Measurements from ENCODE around the gene TUB.

Gene TUB

DNA sequence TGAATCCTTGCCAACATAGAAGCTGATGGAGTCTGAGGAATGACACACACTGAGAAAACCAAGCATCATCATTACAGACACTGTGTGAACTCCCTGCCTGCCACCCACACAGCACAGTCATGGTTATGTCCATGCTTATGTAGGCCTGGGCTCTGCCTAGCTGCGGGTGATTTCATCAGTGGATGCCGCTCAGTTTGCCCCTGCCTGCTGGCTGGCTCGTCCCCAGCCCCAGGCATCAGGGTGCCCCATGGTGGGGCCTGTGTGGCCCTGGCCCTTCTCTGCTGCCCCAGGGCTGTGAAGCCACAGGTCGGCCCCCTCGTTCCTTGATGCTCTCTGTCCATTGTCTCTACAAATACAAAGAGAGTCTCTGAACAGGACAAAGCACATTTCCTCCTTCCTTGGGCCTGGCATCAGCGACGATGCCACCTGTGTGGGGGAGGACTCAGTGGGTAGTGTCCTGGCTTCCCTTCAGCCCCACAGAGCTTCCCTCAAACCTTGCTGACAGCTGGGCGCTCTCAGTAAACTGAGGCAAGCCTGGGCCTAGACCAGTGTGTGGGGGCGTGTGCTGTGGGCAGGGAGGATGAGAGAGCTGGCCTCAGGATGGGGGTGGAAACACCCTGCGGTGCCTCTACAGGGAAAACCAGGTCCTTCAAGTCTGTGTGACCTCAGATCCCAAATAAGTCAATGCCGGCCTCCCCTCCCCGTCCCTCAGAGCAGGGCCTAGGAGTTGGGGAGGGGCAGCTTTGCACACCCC lies 20.0 kb upstream of the TUB start:
- H3K4me3 ChIP-seq (ENCODE audit: low read length in 2 of 2), result no peak overlapping the region
- no peaks in the 10 kb centered on the region for H3K36me3 ChIP-seq (ENCODE audit: control insufficient read depth in 2 of 2, insufficient read depth in 2 of 2, low read length in 2 of 2)
- H3K9ac ChIP-seq (ENCODE audit: low read depth in 1 of 2, low read length in 2 of 2), result no peak overlapping the region
- peaks cover 0 to 3% of the 10 kb centered on the region in 2 donors for H3K4me1 ChIP-seq (ENCODE audit: control insufficient read depth in 2 of 2, insufficient read depth in 2 of 2, low read length in 2 of 2)
- H3K9me3 ChIP-seq (ENCODE audit: control insufficient read depth in 2 of 2, low read length in 2 of 2), result no peaks in the 10 kb centered on the region
- no peak overlapping the region for H3K27ac ChIP-seq (ENCODE audit: low read depth in 2 of 2, low read length in 2 of 2)
- H3K27me3 ChIP-seq (ENCODE audit: control insufficient read depth in 2 of 2, insufficient read depth in 2 of 2, low read length in 2 of 2), result no peaks in the 10 kb centered on the region

DNA sequence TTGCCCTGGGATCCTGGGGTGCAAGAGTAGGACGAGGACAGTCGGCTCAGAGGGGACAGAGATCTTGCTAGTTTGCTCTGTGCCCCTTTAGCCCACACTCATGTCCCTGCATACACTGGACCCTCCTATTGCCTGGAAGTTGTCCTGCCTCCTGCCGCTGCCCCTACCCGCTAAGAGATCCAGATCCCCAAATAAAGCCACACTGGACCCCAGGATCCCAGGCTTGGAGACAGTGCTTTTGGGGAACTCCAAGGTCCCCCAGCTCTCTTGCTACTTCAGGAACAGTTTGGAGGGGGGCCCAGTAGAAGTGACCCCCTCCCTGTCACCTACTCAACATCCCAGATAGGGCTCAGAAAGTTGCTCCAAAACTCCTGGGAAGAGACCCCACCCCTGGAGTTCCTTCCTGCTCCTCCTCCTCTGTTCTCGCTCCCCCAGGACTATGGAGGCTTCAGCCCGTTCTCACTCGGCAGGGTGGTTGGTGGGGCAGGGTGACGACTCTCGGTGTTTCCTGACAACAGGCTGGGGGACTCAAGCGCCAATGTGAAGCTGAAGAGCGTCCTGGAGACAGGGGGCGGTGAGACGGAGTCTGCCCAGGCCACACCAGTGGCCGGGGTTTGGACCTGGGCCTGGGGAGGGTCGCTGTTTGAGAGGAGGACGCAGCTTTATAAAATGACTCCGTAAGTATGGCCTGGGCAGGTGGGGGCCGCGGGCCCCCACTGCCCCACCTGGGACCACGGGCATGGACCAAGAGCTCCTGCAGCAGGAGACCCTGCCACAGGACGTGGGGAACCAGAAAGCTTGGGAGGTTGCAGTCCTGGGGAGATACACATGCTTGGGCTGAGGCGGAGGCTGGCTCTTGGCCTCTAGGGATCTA lies 19.2 kb upstream of the TUB start:
- Histone ChIP-seq H3K27me3 (ENCODE audit: control insufficient read depth in 2 of 2, insufficient read depth in 2 of 2, low read length in 2 of 2) (no peaks in the 10 kb centered on the region), H3K9ac (ENCODE audit: low read depth in 1 of 2, low read length in 2 of 2) (no peak overlapping the region), H3K27ac (ENCODE audit: low read depth in 2 of 2, low read length in 2 of 2) (no peak overlapping the region), H3K9me3 (ENCODE audit: control insufficient read depth in 2 of 2, low read length in 2 of 2) (no peaks in the 10 kb centered on the region), H3K4me1 (ENCODE audit: control insufficient read depth in 2 of 2, insufficient read depth in 2 of 2, low read length in 2 of 2) (peaks cover 0 to 3% of the 10 kb centered on the region in 2 donors), H3K36me3 (ENCODE audit: control insufficient read depth in 2 of 2, insufficient read depth in 2 of 2, low read length in 2 of 2) (no peaks in the 10 kb centered on the region), H3K4me3 (ENCODE audit: low read length in 2 of 2) (no peak overlapping the region)

DNA sequence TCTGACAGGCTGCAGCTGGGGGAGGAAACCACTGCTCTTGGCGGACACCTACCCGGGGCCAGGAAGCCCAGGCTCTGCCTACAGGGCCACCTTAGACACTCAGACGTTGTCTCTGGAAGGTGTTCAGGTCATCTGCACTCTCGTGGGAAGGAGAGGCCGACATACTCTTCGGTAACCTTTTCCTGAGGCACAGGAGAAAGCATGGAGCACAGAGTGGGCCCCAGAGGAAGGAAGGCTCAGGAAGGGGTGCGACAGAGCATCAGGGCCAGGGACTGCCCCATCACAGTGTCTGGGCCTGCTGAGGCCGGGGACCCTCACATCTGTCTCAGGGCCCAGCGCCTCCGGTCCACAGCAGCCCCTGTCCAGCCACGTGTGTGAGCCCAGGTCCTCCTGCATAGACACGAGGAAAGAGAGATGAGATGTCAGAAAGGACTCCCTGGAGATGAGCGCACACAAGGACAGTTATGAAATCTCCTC lies 18.2 kb upstream of the TUB start:
- H3K4me3 ChIP-seq (ENCODE audit: low read length in 2 of 2), result no peak overlapping the region
- no peak overlapping the region for H3K9ac ChIP-seq (ENCODE audit: low read depth in 1 of 2, low read length in 2 of 2)
- no peak overlapping the region for H3K27ac ChIP-seq (ENCODE audit: low read depth in 2 of 2, low read length in 2 of 2)

DNA sequence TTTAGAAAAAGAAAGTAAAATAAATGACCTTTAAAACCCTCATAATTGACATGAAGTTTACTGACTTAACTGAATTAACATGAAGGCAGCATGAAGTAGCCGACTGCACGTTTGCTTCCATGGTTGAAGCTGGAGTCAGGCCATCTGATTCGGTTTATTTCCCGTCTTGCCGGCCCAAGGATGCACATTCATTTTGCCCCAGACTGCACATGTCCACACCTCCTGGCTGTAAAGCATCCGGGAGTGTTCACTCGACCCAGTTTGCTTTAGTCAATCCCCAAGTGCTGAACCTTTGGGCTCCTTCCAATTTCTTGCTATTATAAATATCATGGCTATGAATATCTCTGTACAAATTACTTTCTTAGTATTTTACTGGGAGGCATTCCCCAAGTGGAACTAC lies 17.7 kb upstream of the TUB start:
- Histone ChIP-seq H3K27ac (ENCODE audit: low read depth in 2 of 2, low read length in 2 of 2) (no peak overlapping the region), H3K9me3 (ENCODE audit: control insufficient read depth in 2 of 2, low read length in 2 of 2) (no peaks in the 10 kb centered on the region), H3K9ac (ENCODE audit: low read depth in 1 of 2, low read length in 2 of 2) (no peak overlapping the region), H3K36me3 (ENCODE audit: control insufficient read depth in 2 of 2, insufficient read depth in 2 of 2, low read length in 2 of 2) (no peaks in the 10 kb centered on the region), H3K27me3 (ENCODE audit: control insufficient read depth in 2 of 2, insufficient read depth in 2 of 2, low read length in 2 of 2) (no peaks in the 10 kb centered on the region), H3K4me1 (ENCODE audit: control insufficient read depth in 2 of 2, insufficient read depth in 2 of 2, low read length in 2 of 2) (peaks cover 0 to 4% of the 10 kb centered on the region in 2 donors), H3K4me3 (ENCODE audit: low read length in 2 of 2) (no peak overlapping the region)

More for the DNA sequence above, 18.2 kb upstream of the TUB start:
- no peaks in the 10 kb centered on the region for H3K27me3 ChIP-seq (ENCODE audit: control insufficient read depth in 2 of 2, insufficient read depth in 2 of 2, low read length in 2 of 2)
- no peaks in the 10 kb centered on the region for H3K36me3 ChIP-seq (ENCODE audit: control insufficient read depth in 2 of 2, insufficient read depth in 2 of 2, low read length in 2 of 2)
- no peaks in the 10 kb centered on the region for H3K9me3 ChIP-seq (ENCODE audit: control insufficient read depth in 2 of 2, low read length in 2 of 2)
- H3K4me1 ChIP-seq (ENCODE audit: control insufficient read depth in 2 of 2, insufficient read depth in 2 of 2, low read length in 2 of 2), result peaks cover 0 to 3% of the 10 kb centered on the region in 2 donors

DNA sequence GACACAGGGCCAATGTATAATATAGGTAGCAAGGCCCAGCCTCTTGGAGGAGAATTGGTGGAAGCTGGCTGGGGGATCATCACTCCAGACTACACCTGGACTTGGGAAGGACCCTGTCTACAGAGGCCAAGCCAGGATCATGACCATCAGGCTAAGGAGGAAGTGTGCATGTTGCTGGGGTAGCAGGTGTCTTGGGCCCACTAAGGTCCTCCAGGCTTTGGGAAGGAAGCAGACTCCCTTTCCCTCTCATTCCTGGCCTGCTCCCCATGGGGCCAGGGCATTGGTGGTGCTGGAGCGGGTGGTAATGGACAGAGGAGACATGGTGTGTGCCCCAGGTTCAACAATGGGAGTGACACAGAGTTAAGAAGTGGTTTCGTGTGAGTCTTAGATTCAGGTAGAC lies 16.0 kb upstream of the TUB start:
- Histone ChIP-seq H3K4me1 (ENCODE audit: control insufficient read depth in 2 of 2, insufficient read depth in 2 of 2, low read length in 2 of 2) (peaks cover 0 to 12% of the 10 kb centered on the region in 2 donors), H3K9ac (ENCODE audit: low read depth in 1 of 2, low read length in 2 of 2) (no peak overlapping the region), H3K36me3 (ENCODE audit: control insufficient read depth in 2 of 2, insufficient read depth in 2 of 2, low read length in 2 of 2) (no peaks in the 10 kb centered on the region), H3K27ac (ENCODE audit: low read depth in 2 of 2, low read length in 2 of 2) (no peak overlapping the region), H3K27me3 (ENCODE audit: control insufficient read depth in 2 of 2, insufficient read depth in 2 of 2, low read length in 2 of 2) (no peaks in the 10 kb centered on the region), H3K9me3 (ENCODE audit: control insufficient read depth in 2 of 2, low read length in 2 of 2) (no peaks in the 10 kb centered on the region), H3K4me3 (ENCODE audit: low read length in 2 of 2) (no peak overlapping the region)

DNA sequence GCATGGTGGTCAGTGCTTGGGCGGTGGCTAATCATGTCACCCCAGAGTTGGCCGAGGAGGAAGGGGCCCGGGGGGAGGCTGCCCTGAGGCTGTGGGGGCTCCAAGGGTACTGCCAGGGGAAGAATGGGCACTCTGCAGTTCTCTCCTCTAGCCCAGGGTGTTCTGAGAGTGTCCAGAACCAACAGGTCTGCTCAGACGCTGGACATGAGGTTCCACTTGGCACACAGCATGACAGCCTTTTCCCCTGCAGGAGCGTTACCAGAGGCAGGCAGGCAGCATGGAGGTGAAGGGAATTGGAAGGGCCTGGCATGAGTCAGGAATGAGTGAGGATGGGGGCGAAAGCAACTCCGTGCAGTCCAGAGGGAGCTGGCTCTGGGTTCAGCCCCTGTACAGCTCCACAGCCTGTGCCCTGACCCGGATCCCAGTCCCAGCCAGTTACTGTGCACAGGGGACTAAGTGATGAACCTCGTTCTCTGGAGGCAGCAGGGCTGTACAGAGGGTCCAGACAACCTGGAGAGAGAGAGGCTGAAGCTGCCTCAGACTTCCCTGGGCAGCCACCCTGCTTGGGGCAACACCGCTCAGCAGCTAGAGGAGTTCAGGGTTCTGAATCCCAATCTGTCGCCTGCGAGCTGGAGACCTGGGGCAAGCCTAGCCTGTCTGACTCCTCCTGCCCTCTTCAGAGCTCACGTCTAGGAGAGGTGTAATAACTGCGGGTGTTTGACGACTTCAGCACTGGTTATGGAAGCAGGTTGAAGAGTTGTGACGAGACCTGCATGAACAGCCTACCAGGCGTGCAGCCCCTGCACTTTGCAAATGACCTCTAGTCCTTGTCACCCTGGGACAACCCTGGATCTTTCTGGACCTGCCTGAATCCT lies 14.7 kb upstream of the TUB start:
- no peaks in the 10 kb centered on the region for H3K27me3 ChIP-seq (ENCODE audit: control insufficient read depth in 2 of 2, insufficient read depth in 2 of 2, low read length in 2 of 2)
- H3K9ac ChIP-seq (ENCODE audit: low read depth in 1 of 2, low read length in 2 of 2), result no peak overlapping the region
- H3K36me3 ChIP-seq (ENCODE audit: control insufficient read depth in 2 of 2, insufficient read depth in 2 of 2, low read length in 2 of 2), result no peaks in the 10 kb centered on the region
- no peaks in the 10 kb centered on the region for H3K9me3 ChIP-seq (ENCODE audit: control insufficient read depth in 2 of 2, low read length in 2 of 2)
- H3K27ac ChIP-seq (ENCODE audit: low read depth in 2 of 2, low read length in 2 of 2), result no peak overlapping the region
- H3K4me1 ChIP-seq (ENCODE audit: control insufficient read depth in 2 of 2, insufficient read depth in 2 of 2, low read length in 2 of 2), result peaks cover 0 to 12% of the 10 kb centered on the region in 2 donors
- no peak overlapping the region for H3K4me3 ChIP-seq (ENCODE audit: low read length in 2 of 2)

DNA sequence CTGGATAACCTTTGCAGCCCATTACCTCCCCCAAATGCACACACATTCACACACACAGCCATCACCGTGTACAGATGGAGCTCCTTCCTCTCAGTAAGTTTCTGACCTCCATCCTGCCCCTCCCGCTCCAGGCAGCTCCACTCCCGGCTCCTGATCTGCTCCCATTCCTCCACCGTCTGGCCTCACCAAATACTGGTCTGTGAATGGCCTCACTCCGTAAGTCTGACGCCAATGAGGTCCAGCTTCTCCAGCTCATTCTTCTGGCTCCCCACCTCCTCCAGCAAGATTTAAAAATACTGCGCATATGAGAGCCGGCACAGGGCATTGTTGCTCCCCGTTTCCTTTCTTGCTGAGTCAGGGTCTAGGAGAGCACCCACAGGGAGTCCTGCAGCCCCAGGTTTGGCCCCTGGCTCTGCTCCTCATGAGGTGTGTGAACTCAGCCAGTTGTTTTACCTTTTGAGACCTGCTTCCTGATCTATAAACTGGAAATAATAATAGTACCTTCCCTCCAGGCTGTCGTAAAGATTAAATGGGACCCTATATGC lies 14.0 kb upstream of the TUB start:
- Histone ChIP-seq H3K27ac (ENCODE audit: low read depth in 2 of 2, low read length in 2 of 2) (no peak overlapping the region), H3K4me3 (ENCODE audit: low read length in 2 of 2) (no peak overlapping the region), H3K9me3 (ENCODE audit: control insufficient read depth in 2 of 2, low read length in 2 of 2) (no peaks in the 10 kb centered on the region), H3K27me3 (ENCODE audit: control insufficient read depth in 2 of 2, insufficient read depth in 2 of 2, low read length in 2 of 2) (no peaks in the 10 kb centered on the region), H3K9ac (ENCODE audit: low read depth in 1 of 2, low read length in 2 of 2) (no peak overlapping the region), H3K4me1 (ENCODE audit: control insufficient read depth in 2 of 2, insufficient read depth in 2 of 2, low read length in 2 of 2) (peaks cover 0 to 12% of the 10 kb centered on the region in 2 donors), H3K36me3 (ENCODE audit: control insufficient read depth in 2 of 2, insufficient read depth in 2 of 2, low read length in 2 of 2) (no peaks in the 10 kb centered on the region)

DNA sequence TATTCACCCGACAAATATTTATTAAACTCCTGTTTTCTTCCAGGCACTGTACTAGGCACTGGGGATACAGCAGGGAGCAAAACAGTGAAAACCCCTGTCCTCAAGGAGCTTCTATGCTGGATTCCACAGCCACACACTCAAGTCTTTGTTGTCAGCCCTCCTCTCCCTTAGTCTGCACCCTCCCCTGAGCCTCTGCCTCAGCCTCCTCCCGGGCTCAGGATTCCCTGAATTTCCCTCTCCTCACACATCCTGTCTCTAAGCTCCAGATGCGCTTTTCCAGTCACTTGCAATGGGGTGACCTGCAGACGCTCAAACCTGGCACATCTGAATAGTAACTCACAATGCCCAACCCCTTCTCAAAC lies 13.5 kb upstream of the TUB start:
- Histone ChIP-seq H3K36me3 (ENCODE audit: control insufficient read depth in 2 of 2, insufficient read depth in 2 of 2, low read length in 2 of 2) (no peaks in the 10 kb centered on the region), H3K9ac (ENCODE audit: low read depth in 1 of 2, low read length in 2 of 2) (no peak overlapping the region), H3K27ac (ENCODE audit: low read depth in 2 of 2, low read length in 2 of 2) (no peak overlapping the region), H3K4me1 (ENCODE audit: control insufficient read depth in 2 of 2, insufficient read depth in 2 of 2, low read length in 2 of 2) (peaks cover 0 to 12% of the 10 kb centered on the region in 2 donors), H3K9me3 (ENCODE audit: control insufficient read depth in 2 of 2, low read length in 2 of 2) (no peaks in the 10 kb centered on the region), H3K4me3 (ENCODE audit: low read length in 2 of 2) (no peak overlapping the region), H3K27me3 (ENCODE audit: control insufficient read depth in 2 of 2, insufficient read depth in 2 of 2, low read length in 2 of 2) (no peaks in the 10 kb centered on the region)

DNA sequence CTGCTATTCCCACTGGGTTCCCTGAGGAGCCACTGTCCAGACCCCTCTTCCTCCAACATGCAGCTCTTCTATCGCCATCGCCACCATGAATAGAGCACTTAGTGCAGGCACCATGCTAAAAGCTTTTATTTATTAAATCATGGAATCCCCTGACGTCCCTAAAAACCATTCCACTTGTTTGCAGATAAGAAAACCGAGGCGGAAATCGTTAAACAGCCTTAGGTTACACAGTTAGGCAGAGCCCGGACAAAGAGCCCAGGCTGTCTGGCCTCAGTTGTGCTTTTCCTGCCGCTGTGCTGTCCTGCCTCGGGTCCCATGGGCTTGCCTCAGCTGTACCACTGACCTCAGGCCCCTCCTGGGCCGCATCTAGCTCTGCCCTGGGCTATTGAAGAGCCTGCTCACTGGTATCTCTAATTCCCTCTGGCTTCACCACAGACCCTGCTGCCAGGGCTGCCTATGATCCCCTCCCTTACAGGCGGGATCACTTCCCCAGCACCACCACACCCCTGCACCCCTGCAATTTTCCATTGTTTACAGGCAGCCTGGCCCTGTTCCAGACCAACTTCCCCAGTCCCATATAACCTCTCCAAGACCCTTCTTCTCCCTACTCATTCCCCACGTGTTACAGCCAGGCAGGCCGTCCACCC lies 13.0 kb upstream of the TUB start:
- Histone ChIP-seq H3K4me1 (ENCODE audit: control insufficient read depth in 2 of 2, insufficient read depth in 2 of 2, low read length in 2 of 2) (peaks cover 0 to 9% of the 10 kb centered on the region in 2 donors), H3K36me3 (ENCODE audit: control insufficient read depth in 2 of 2, insufficient read depth in 2 of 2, low read length in 2 of 2) (no peaks in the 10 kb centered on the region), H3K4me3 (ENCODE audit: low read length in 2 of 2) (no peak overlapping the region), H3K9ac (ENCODE audit: low read depth in 1 of 2, low read length in 2 of 2) (no peak overlapping the region), H3K9me3 (ENCODE audit: control insufficient read depth in 2 of 2, low read length in 2 of 2) (no peaks in the 10 kb centered on the region), H3K27me3 (ENCODE audit: control insufficient read depth in 2 of 2, insufficient read depth in 2 of 2, low read length in 2 of 2) (no peaks in the 10 kb centered on the region), H3K27ac (ENCODE audit: low read depth in 2 of 2, low read length in 2 of 2) (no peak overlapping the region)

Data from mucosa of rectum (tissue), 2 donors.